ENCODE results near the gene DZIP1L.

GRCh38 chr3:138079901-138080300 is 35.5 kb downstream of the DZIP1L start:
- TF ChIP-seq CTCF (IDR thresholded peaks at IDR 0.05; ENCODE audit: borderline replicate concordance, extremely low read depth, low read length, poor library complexity, severe bottlenecking) (no peak), EZH2 (IDR thresholded peaks at IDR 0.05; ENCODE audit: borderline replicate concordance, low read depth, low read length, severe bottlenecking) (no peak)

All from DND-41 (cell line).